GM18526 (cell line): ENCODE results near the gene KRTCAP3.

ENCODE experiments used
- POLR2A ChIP-seq: IDR thresholded peaks from 3 replicates; pipeline ENCODE4 v1.6.1; 2011; ENCODE audit not compliant: insufficient read length; ENCODE audit errors: extremely low read depth

KRTCAP3 gene

DNA sequence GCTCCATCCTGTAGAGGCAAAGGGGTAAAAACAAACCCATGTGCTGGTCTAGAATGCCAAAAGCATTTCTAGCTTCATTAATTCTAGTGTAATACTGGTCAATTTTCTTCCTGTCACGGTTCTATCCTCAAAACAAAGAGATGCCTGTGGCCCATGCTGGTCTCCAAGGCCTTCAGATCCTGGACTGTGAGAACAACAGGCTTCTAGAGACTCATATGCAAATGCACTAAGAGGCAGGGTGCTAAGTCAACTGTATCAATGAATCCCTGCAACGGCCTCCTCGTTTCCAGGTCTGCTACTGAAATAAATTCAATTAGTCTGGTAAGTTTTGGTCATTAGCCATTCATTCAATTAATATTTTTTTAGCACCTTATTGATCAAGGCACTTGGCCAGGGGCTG is 43.3 kb downstream of the KRTCAP3 start:
- TF ChIP-seq POLR2A: no peak

DNA sequence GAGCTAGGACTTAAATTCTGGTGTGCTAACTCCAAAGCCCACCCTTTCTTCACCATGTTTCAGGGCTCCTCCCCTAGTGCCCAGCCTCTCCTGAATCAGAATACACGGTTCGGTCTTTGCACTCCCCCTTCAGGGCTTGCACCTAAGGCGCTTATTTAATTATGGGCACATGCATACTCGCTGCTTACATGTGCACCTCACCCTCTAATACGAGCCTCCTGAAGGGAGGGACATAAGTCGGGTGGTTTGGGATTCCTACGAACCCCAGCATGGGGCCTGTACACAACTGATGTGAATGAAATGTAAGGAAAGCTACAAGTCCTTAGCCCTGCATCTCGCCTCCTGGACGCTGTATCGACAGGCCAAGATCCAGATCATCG is 46.9 kb downstream of the KRTCAP3 start:
- TF ChIP-seq POLR2A: no peak

DNA sequence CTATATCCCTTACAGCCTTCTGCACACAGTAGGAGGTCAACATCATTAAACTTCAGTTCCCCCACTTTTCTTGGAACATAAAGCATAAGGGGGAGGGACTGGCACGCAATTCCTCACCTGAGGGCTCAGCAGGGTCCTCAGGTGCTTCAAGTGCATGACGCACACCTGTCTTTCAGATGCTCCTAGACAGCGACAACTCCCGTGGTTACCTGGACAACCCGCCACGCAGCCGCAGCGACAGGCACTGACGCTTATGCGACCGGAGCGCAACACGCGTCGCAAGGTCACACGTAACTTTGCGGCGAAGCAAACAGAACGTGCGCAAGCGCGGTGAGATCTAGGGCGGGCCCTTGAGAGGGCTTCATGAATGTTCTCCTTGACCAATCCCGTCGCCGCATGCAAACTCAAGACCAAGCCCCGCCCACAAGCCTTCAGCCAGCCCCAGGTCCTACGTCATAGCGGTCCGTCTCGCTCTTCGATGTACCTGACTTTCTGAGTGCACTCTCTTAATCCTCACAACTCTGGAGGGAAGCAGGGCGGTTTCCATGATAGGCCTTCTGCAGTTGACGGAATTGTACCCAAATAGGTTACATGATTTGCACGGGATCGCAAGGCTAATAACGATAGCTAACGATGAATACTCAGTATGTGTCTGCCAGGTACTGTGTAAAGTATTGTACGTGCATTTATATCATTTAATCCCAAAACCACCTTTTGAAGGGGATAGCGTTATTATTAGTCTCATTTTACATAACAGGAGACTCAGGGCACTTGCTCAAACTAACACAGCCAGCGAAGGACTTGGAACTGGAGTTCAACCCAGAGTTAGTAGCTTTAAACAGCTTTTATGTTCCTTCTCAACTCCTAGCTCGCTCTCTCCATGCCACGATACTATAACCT is 47.6 kb downstream of the KRTCAP3 start, which contains the start of gene IFT172:
Gene IFT172, minus strand, starts transcription at position 246 of the 900 bp plus-strand sequence. Its CDS starts 90 bp downstream, at position 156.
- TF ChIP-seq POLR2A: peak; percentile 51

DNA sequence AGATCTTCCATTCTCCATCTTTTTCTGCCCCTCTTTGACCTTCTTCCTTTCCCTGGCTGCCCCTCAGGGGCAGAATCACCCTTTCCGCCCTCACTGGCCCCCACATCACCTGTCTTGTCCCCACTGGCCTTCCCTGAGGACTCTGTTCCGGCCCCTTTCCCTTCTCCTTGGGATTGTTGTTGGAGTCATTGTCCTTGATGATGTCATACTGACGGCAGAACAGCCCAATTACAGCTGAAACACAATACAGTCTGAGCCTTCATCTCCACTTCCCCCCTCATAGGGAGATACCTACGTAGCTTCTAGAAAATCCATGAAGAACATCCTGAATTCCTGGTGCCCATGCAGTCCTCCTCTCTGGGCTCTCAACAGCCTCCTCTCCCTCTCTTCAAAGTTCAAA is 50.4 kb downstream of the KRTCAP3 start:
- TF ChIP-seq POLR2A: no peak

DNA sequence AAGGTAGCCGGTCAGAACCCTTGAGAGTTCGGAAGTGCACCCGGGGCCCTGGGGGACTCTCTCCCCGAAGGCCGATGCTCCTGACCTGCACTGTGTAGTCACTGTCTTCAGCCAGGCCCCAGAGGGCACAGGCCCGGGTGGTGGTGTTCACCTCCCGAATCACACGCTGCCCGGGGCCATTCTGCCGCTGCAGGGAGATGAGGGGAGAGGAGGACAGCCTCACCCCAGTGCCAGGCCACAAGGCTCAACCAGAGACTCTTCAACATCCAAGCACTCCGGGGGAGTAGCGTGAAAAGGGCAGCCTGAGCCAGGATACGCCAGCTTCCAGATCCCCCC is 51.7 kb downstream of the KRTCAP3 start:
- TF ChIP-seq POLR2A: no peak
